ENCODE results near the gene F7.

DNA sequence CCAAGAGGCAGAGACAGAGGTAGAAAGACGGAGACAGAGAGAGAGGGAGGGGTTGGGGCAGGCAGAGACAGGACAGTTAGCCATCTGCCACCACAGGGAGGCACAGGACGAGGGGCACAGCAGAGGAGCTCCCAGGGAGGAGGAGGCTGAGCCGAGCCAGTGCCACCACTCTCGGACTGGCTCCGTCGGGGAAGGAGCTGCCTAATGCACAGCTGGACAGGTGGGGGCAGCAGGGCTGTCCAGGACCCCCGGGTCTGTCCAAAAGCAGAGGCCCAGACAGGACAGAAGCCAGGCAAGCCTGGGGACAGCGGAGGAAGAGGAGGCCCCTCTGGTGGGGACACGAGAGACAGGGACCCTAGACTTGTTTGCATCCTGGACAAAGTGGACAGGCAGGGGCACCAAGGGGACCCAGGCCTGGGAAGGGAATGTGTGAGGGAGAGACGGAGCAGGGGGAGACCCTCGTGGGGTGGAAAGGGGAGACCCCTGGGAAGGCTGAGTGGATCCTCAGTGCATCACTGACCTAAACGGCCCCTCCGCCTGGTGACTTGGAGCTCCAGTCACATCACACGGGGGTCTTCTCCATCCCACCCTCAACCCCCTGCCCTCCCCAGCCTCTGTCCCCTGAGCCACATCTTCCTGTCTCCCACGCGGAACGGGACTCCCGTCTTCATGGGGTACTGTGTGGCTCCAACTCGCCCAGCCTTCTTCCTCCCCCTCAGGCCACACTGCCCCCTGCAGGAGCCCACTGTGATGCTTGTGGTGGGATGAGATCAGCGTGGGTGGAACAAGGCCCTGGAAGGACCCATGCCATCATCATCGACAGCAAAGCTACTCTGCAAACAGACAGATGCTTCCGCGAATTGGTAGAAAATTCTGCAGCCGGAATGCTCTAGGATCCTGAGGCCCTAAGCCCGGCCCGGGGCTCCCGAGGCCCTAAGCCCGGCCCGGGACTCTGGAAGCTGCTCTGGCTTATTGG, 17.9 kb downstream of the F7 start:
- TF ChIP-seq POLR2A (IDR thresholded peaks at IDR 0.05): no peak
- TF ChIP-seq, protein P1, sequence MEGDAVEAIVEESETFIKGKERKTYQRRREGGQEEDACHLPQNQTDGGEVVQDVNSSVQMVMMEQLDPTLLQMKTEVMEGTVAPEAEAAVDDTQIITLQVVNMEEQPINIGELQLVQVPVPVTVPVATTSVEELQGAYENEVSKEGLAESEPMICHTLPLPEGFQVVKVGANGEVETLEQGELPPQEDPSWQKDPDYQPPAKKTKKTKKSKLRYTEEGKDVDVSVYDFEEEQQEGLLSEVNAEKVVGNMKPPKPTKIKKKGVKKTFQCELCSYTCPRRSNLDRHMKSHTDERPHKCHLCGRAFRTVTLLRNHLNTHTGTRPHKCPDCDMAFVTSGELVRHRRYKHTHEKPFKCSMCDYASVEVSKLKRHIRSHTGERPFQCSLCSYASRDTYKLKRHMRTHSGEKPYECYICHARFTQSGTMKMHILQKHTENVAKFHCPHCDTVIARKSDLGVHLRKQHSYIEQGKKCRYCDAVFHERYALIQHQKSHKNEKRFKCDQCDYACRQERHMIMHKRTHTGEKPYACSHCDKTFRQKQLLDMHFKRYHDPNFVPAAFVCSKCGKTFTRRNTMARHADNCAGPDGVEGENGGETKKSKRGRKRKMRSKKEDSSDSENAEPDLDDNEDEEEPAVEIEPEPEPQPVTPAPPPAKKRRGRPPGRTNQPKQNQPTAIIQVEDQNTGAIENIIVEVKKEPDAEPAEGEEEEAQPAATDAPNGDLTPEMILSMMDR (IDR thresholded peaks at IDR 0.05): no peak

All from body of pancreas (tissue), 4 donors.